Measurements from ENCODE around the gene FBXO30. TPM values are rescaled to one million over a fixed set of nuclear protein-coding genes. Genes with fewer than 3 reads are reported as not detected.

Gene FBXO30
- total RNA-seq, 2 experiments from 2014 or later: 5.3 to 11.7 TPM

- POLR2A ChIA-PET: interaction anchor here (0.6 to 2.9 kb wide), 6 partner anchors 7 to 67 kb away, joined by 3 to 12 read pairs (median 4); partner anchors contain the start of genes EPM2A and FBXO30
- intact Hi-C loops (cut with micrococcal nuclease; ENCODE audit: unreplicated experiment): loop anchor here (10.0 kb wide), 1 partner anchor 1587 kb away; no protein-coding TSS in a partner anchor
- H3K4me1 ChIP-seq (ENCODE audit: insufficient read depth, low read length, poor library complexity, severe bottlenecking): peaks cover 9% of the 10 kb centered on the region
- H2AFZ ChIP-seq (ENCODE audit: low read length): no peak overlapping the region
- H3K9me3 ChIP-seq (ENCODE audit: low read length): no peaks in the 10 kb centered on the region
- CTCF ChIA-PET (ENCODE audit: unreplicated experiment): no interaction called here
- H3K79me2 ChIP-seq (ENCODE audit: insufficient read depth, low read depth, low read length): peaks cover 73% of the 10 kb centered on the region
- DNase-seq (ENCODE audit: low spot score): no peak
- no peak overlapping the region for H3K27ac ChIP-seq (ENCODE audit: low read depth, low read length, poor library complexity, severe bottlenecking)
- no peak overlapping the region for H3K4me2 ChIP-seq (ENCODE audit: low read length)
- no peaks in the 10 kb centered on the region for H4K20me1 ChIP-seq (ENCODE audit: insufficient read depth, low read length)
- no peak overlapping the region for H3K4me3 ChIP-seq (ENCODE audit: low read depth, low read length, poor library complexity, severe bottlenecking)
- no peaks in the 10 kb centered on the region for H3K9me2 ChIP-seq (ENCODE audit: insufficient read depth, low read length)
- peaks cover 79% of the 10 kb centered on the region for H3K36me3 ChIP-seq (ENCODE audit: insufficient read depth, low read length)
- BruUV-seq (replicated peaks): no TSS peak
- TF ChIP-seq CTCF (conservative IDR thresholded peaks at IDR 0.05; ENCODE audit: low read length): no peak
- no peak for TF ChIP-seq EZH2phosphoT487 (IDR thresholded peaks at IDR 0.05; ENCODE audit: borderline replicate concordance, low read depth, low read length)
Observed at GRCh38 chr6:145802141-145802540, 12.5 kb downstream of the FBXO30 start.

- H3K4me3 ChIP-seq (ENCODE audit: low read depth, low read length, poor library complexity, severe bottlenecking): no peak overlapping the region
- CTCF ChIA-PET (ENCODE audit: unreplicated experiment): no interaction called here
- no TSS peak for BruUV-seq (replicated peaks)
- no peaks in the 10 kb centered on the region; the same call in 1 of the 2 replicates for H3K9me3 ChIP-seq (ENCODE audit: low read length)
- TF ChIP-seq CTCF (conservative IDR thresholded peaks at IDR 0.05; ENCODE audit: low read length): no peak
- no peak for TF ChIP-seq EZH2phosphoT487 (IDR thresholded peaks at IDR 0.05; ENCODE audit: borderline replicate concordance, low read depth, low read length)
- H3K79me2 ChIP-seq (ENCODE audit: insufficient read depth, low read depth, low read length): peaks cover 76% of the 10 kb centered on the region; the same call in 1 of the 2 replicates
- peak overlapping the region; percentile 24; the same call in 1 of the 2 replicates for H3K4me2 ChIP-seq (ENCODE audit: low read length)
- no peak for DNase-seq (ENCODE audit: low spot score)
- peaks cover 9% of the 10 kb centered on the region for H3K4me1 ChIP-seq (ENCODE audit: insufficient read depth, low read length, poor library complexity, severe bottlenecking)
- no peak overlapping the region for H2AFZ ChIP-seq (ENCODE audit: low read length)
- intact Hi-C loops (cut with micrococcal nuclease; ENCODE audit: unreplicated experiment): loop anchor here (10.0 kb wide), 1 partner anchor 1586 kb away; no protein-coding TSS in a partner anchor
- no peaks in the 10 kb centered on the region for H4K20me1 ChIP-seq (ENCODE audit: insufficient read depth, low read length)
- POLR2A ChIA-PET: interaction anchor here (0.8 to 2.9 kb wide), 5 partner anchors 8 to 67 kb away, joined by 3 to 12 read pairs (median 3); partner anchors contain the start of gene FBXO30
- H3K36me3 ChIP-seq (ENCODE audit: insufficient read depth, low read length): peaks cover 72% of the 10 kb centered on the region
- H3K9me2 ChIP-seq (ENCODE audit: insufficient read depth, low read length): no peaks in the 10 kb centered on the region
- H3K27ac ChIP-seq (ENCODE audit: low read depth, low read length, poor library complexity, severe bottlenecking): no peak overlapping the region
Observed at GRCh38 chr6:145801021-145801420, 13.6 kb downstream of the FBXO30 start.

GRCh38 chr6:145798530-145798929 is 16.1 kb downstream of the FBXO30 start:
- TF ChIP-seq EZH2phosphoT487 (IDR thresholded peaks at IDR 0.05; ENCODE audit: borderline replicate concordance, low read depth, low read length): no peak
- no peak for TF ChIP-seq CTCF (conservative IDR thresholded peaks at IDR 0.05; ENCODE audit: low read length)
- H3K27ac ChIP-seq (ENCODE audit: low read depth, low read length, poor library complexity, severe bottlenecking): no peak overlapping the region
- H3K79me2 ChIP-seq (ENCODE audit: insufficient read depth, low read depth, low read length): peaks cover 74% of the 10 kb centered on the region; the same call in 1 of the 2 replicates
- BruUV-seq (replicated peaks): no TSS peak
- POLR2A ChIA-PET: no interaction called here
- no peak overlapping the region for H3K4me2 ChIP-seq (ENCODE audit: low read length)
- CTCF ChIA-PET (ENCODE audit: unreplicated experiment): no interaction called here
- no peaks in the 10 kb centered on the region; the same call in 1 of the 2 replicates for H3K9me3 ChIP-seq (ENCODE audit: low read length)
- no peaks in the 10 kb centered on the region for H3K9me2 ChIP-seq (ENCODE audit: insufficient read depth, low read length)
- H2AFZ ChIP-seq (ENCODE audit: low read length): no peak overlapping the region
- DNase-seq (ENCODE audit: low spot score): no peak
- H4K20me1 ChIP-seq (ENCODE audit: insufficient read depth, low read length): no peaks in the 10 kb centered on the region
- H3K4me1 ChIP-seq (ENCODE audit: insufficient read depth, low read length, poor library complexity, severe bottlenecking): peaks cover 9% of the 10 kb centered on the region
- no peak overlapping the region for H3K4me3 ChIP-seq (ENCODE audit: low read depth, low read length, poor library complexity, severe bottlenecking)
- peaks cover 54% of the 10 kb centered on the region for H3K36me3 ChIP-seq (ENCODE audit: insufficient read depth, low read length)
- intact Hi-C loops (cut with micrococcal nuclease; ENCODE audit: unreplicated experiment): no loop called here

Measured in OCI-LY7 (cell line).